NCI-H1417 (cell line): Measurements from ENCODE around the gene BCL2.
A peak's percentile ranks its signal among the peaks of the same experiment; 100 is the strongest.
"Not testable (repeated sequence)": the region's sequence is repeated elsewhere in the genome, so short reads cannot be mapped to it uniquely, and the experiment has no call there.

ENCODE experiments used
- DNase-seq, 3 experiments: peaks; one replicate each; lab custom pipeline; 2025; lab: John Stamatoyannopoulos, UW

Gene BCL2

DNA sequence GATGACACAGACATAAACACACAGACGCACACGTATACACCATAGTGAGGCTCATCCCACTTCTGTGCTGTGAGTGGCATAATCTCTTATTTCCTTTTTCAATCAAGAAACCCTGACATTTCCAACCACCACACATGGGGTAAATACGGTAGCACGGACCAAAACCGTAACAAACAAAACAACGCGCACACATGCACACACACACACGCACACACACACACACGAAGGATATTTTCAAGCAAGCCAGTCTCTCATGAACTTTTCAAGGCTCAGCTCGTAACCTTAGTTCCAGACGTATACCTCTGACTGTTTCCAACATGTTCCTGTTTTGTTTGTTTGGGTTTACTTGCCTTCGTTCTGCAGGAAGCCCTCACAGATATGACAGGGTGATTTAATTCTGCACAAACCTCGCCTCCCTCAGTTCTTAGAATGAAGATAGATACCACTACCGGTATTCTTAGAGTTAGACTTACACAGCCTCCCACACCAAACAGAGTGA lies 119.8 kb downstream of the BCL2 start:
- no peak for DNase-seq

DNA sequence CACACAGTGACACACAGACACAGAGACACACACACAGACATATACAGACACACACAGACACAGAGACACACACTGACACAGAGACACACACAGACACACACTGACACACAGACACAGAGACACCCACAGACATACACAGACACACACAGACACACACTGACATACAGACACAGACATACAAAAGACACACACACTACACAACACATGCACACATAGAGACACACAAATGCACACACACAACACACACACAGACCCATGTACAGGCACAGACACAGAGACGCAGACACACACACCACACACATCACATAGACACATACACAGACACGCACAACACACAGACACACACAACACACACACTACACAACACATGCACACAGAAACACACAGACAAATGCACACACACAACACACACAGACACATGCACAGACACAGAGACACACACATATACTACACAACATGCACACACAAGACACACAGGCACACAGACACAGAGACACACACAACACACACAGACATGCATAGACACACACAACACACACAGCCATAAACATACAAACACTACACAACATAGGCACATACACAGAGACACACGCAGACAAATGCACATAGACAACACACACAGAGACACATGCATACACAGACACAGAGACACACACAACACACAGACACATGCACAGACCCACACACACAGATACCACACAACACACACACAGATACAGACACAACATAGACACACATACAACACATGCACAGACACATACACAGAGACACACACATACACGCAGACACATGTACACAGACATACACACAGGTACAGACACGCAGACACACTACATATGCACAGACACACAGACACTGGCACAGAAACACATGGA lies 120.5 kb downstream of the BCL2 start:
- no peak for DNase-seq

DNA sequence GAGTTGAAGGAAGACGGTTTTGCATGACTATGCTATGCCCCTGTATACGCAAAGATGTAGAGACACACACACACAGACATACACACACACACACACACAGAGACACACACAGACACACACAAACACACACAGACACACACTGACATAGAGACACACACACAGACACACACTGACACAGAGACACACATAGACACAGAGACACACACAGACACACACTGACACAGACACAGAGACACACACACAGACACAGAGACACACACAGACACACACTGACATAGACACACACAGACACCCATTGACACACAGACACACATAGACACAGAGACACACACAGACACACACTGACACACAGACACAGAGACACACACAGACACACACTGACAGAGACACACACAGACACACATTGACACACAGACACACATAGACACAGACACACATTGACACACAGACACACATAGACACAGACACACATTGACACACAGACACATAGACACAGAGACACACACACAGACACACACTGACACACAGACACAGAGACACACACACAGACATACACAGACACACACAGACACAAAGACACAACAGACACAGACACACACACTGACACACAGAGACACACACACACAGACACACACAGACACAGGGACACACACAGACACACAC lies 121.3 kb downstream of the BCL2 start:
- no peak for DNase-seq

DNA sequence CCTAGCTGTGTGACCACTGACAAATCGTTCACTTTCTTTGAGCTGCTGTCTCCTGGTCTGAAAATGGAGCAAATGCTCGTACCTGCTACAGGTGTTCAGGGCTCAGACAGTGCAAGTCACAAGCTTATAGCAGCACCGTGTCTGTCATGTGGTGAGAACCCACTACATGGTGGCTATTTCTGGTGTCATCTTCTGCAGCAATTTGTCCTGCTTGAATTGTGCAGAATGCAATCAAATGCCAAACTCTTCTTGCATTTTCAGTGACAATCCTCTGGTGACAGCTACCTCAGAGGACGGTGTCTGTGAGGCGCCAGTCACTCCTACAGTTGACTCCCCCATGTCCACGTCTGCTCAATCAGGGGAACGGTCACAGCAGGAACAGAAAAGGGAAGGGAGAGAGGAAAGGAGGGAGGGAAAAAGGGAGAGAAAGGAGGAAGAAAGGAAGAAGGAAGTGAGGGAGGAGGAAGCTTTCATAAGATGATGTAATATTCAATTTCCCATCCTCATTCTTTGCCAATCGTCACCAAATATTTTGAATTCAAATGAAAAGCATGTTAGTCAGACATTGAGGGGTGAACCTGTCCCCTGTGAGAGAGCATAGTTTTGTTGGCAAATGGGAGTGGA lies 122.2 kb downstream of the BCL2 start:
- DNase-seq, result peak in 1 of 3 experiments; percentile 38

DNA sequence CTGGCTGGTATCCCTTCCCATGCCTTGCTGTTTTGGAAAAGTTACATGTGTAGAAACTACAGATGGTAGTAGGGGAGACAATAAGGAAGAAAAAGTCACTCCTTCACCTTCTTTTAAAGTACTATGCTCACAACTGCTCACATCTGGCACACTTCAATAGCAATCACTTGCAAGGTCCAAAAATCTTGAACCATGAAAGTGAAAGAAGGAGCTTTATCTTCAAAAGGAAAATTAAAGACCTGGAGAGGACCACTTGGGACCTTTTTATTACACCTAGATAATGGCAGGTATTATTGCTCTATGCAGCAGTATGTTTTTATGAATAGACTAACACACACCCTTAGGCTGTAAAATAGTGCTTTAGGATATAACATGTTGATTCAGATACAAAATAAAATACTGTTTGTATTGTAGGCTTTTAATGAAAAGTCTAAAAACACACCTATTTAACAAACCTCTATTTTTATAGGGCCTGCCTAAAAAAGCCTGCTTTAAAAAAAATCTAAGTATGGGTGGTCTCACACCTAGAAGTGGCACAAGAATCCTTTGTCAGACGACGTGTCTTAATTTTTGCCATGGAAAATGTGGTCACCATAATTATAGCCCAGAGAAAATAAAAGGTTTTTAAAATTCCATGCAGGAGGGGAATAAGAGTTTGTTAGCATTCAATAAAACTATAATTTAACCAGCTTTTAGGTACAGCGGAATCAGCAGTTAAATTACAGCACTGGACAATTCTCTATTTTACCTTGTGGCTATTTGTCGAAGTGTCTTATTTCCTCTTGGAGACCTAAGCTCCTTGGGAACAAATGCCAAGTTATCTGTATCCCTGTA lies 124.0 kb downstream of the BCL2 start:
- peak in 1 of 3 experiments; percentile 61 for DNase-seq

DNA sequence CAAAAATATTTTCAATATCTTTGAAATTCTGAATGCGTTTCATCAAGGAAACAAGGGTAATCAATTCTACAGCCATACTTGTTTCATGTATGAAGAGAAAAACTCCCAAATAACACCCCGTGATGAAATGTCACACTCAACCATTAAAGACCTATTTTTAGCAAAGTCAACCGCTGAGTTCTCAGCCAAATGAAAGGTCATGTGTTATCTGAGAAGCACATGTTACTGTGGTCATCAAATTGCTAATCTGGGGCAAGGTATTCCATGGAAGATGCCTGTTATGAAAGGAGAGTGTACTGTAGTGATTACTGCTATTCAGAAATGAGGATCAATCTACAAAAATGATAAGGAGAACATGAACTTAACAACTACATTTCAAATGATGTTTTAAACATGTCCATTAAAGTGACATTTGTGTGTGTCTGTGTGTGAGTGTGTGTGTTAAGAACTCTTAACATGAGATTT lies 126.7 kb downstream of the BCL2 start:
- peak in 2 of 3 experiments; percentile 26 to 44 for DNase-seq

DNA sequence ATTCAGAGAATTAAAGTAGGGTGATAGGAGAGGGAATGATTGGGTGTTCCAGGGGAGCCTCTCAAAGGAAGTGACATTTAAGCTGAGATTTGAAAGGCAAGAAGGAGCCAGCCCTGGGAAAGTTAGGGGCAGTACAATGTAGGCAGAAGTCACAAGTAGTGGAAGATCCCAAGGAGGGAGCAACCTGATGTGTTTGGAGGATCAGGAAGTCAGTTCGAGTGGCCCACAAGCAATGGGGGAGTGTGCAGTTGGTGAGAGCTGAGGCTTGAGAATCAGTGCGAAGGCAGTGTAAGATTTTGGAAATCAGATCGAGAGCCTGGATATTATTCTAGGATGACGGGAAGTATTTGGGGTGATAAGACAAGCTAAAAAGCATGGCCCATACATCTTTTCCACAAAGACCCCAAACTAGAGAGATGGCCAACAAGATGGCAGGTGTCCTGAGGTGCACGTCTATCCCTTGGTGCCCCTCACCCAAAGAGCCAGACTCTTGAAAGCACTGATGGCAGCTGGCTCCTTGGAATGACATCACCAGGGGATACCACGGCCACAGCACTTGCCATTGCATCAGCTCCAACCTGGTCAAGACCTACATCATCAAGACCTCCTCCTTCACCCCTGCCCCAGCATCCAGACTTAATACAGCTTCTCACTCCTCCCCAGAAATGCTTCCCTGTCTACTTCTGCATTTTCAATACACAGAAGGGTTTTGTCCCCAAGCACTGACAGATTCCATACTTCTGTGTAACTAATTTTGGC lies 127.3 kb downstream of the BCL2 start:
- DNase-seq, result no peak

DNA sequence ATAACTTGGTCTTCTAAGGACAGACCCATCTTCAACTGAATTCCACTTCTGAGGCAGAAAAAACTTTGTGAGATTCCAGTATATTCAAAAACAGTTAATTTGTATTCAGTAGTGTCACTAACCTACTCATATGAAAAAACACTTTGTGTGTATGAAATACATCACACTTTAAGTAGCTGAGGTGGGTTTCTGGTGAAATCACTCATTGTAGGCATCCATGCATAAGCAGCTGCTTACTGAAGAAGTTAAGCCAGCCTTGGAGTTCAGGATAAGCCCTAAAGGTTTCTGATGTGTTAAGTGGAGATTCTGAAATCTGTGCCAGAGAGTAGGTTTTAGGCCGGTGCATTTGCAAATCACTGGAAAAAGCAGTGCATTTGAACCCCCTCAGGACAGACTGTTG lies 128.2 kb downstream of the BCL2 start:
- no peak for DNase-seq

DNA sequence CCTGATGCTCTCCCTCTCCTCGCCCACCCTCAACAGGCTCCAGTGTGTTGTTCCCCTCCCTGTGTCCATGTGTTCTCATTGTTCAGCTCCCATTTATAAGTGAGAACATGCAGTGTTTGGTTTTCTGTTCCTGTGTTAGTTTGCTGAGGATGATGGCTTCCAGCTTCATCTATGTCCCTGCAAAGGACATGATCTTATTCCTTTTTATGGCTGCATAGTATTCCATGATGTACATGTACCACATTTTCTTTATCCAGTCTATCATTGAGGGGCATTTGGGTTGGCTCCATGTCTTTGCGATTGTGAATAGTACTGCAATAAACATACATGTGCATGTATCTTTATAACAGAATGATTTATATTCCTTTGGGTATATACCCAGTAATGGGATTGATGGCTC lies 128.7 kb downstream of the BCL2 start:
- DNase-seq, result not testable (repeated sequence)

DNA sequence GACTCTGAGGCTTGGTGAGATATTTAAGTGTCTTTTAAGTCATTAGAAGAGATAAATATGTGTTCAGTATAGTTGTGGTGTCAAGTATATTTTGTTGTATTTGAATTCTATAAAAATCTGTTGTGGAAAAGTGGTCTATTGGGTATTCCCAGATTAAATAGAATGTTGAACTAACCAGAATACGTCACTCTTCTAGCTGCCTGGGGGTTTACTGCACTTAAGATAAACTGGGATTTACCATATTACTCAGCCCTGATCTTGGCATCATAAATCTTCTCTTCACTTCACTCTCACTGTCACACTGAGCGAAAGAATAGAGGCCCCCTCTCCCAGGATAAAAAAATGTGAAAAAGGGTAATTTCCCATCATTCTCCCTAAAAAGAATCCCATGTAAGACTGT lies 129.8 kb downstream of the BCL2 start:
- no peak for DNase-seq

DNA sequence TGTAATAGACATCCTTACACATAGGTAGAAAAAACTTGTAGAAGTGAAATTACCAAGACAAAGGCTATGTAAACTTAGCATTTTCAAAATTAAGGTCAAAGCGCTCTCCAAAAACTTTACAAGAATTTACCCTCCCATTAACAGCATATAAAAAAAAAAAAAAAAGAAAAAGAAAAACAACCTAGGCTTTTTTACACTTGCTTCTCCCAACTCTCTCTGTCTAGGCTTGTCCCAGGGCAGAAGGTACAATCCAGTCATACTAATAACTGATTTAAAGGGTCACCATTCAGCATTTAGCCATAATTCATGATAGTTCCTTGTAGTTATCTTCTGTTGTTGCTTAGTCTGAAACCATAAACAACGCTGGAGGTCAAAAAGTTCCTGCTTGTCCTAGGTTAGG lies 130.5 kb downstream of the BCL2 start:
- DNase-seq, result no peak

DNA sequence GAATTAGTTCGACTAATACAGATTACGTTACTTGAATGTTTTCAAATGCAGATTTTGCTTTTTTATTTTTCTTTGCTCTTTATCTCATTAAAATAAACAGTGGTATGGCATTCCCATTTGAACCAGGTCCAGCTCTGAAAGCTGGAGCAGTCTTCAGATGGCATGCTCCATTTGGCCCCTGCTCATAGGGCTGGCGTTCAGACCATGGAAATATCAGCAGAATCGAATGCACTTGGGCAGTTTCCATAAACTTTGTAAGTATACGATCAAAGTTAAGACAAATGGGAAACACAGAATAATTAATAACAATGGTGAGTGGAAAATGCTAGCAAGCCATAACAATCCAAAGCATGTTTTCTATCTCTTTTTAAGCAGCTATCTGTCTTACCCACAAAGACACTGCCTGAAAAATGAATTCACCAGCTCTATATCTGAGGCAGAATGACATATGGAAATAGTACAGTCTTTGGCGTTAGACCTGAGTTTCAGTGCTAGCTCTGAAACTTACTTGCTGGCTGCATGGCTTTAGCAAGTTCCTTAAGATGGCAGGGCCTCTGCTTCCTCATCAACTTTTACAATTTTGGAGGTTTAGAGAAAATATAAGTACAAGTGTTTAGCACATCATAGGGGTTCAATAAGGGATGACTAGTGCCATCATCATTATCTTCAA lies 131.6 kb downstream of the BCL2 start:
- no peak for DNase-seq

DNA sequence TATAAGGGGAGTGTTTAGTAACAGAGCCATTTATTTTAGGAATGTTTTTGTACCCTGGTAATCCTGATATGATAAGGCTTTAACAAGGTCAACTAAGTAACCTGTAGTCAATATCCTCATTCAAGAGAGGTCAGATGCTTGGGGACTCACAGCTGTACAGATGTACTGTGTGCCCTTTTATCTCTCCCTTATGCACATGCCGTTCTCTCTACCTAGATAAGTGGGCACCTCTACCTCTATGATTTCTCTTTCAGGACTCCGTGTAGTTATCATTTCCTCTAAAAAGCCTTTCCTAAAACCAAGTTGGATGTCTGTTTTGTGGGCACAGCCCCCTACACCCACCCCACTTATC lies 132.4 kb downstream of the BCL2 start:
- DNase-seq, result no peak

DNA sequence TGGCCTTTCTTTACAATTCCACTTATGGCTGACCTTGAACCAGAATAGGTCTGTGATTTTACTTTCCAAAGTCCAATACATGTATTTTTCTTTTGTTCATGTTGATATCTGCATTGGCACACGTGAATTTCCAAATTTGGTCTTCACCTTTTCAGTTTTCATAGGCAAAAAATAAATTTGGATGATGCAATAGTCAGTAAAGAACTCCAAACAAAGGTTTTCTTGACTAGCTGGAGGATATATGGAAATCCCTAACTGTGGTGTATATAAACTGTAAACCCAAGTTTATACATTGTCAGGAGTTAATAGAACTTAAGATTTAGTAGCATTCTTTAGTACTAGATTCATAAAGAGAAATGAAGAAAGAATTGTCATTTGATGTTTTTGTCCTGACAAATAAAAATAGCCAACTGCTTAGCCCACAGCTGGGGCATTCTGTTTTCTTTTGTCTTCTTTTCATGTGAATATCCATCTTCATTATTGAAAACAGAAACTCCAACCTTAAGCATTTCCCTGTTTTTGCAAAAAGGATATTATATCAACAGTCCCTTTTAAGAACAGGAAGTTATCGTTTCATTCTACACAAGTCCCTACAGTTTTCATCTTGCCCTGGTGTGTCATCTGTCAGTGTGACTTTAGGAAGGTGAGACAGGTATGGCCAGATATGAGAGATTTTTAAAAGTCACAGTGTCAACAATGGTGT lies 132.9 kb downstream of the BCL2 start:
- peak in 1 of 3 experiments; percentile 66 for DNase-seq

DNA sequence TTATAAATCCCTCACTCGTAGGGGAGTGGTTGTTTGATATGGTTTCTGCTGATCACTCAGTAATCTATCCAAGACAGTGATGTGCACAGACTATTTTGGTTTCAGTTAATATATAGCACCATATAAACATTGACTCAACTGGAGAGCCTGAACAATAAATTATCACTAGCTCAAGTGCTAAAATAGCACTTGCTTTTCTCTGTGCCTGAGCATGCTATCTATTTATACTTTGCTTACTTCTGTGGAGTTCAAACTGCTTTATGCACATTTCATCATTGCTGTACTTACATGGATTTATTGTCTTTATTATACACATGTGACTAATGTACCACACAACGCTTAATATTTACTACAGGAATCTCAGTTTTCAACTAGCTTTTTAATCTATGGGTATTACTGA lies 133.6 kb downstream of the BCL2 start:
- peak; percentile 9 to 72 (median 23) for DNase-seq

DNA sequence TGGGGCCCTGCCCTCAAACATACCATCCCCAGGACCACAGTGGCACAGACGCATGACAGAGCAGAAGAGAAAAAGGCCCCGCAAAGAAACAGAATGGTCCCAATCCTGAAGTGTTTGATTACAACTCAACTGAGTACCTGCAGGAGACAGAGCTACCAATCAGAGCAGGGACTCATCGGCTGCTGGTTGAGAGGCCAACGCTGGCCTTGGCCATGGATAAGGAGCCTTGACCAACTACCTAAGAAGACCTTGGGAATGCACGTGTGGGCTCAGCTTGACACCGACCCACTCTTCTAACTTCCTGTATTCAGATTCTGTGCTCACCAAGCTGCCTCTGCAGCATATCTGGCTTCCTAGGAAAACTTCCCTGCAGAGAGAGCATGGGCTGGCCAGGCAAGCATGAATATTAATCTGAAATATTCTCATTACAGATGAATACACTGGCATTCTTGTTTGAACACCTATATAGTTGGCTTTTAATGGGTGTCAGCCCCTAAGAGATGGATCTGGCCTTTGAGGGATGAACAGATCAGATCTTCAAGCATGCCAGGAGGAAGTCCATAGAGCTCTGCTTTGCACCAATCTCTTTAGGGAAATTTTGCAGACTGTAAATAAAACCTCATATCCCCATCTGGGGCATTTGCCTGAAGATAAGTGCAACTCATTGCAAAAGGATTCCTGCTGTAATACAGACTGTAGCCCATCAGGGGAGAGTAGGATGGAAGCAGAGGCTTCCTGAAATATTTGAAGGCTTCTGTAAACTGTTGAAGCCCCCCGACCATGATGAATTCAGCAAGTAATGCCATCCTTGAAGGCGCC lies 135.4 kb downstream of the BCL2 start:
- no peak for DNase-seq

DNA sequence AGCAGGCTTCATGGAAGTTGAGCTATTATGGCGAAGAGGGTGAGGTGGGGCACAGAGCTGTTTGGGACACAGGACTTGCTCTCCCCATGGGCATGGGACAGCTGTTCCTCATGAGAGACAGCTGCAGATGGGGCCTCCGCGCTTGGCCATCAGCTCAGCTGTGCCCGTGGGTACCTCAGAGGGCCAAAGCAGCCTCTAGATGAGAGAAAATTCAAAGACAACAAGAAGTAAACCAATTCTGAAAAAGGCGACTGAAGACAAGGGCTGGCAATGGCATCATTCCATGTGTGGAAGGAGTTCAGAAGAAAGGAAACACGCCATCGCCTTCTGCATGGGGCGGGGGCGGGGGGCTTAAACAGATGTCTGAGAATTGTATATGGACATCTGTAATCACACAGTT lies 136.2 kb downstream of the BCL2 start:
- DNase-seq, result no peak

DNA sequence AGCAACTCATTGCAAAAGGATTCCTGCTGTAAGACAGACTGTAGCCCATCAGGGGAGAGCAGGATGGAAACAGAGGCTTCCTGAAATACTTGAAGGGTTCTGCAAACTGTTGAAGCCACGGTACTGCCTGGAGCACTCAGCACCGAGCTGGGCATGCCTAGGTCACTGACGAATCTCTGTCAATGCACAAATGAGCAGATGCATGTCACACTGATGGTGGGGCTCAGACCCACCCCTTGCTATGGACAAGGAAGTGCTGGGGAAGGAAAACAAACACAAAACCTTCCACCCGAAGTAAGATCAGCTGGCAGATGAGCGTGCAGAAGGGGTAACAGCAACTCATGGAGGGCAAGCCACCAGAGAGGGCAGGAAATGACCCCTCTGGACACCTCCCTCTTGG lies 136.7 kb downstream of the BCL2 start:
- no peak for DNase-seq

DNA sequence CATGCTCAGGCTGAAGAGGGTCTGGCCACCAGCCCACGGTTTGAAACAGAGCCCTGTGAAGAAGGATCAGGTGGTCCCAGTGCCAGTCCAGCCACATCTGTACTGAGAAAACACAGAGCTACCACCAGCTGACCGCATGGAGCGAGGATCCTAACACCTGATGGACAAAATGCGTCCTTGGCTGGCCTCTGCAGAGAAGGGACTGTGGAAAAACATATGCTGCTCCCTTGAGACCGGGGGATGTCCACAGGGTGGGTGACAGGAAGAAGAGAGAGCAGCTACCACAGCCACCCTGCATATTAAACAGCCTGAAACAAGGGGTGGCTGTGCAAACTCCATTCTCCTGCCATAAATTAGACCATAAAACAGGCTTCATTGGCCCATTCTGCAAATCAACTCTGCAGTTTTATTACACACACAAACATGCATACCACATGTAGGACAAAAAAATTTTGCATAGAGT lies 137.2 kb downstream of the BCL2 start:
- no peak for DNase-seq
